Neural cell (in vitro differentiated cells): Measurements from ENCODE around the gene TTC9. TPM values are rescaled to one million over a fixed set of nuclear protein-coding genes. Genes with fewer than 3 reads are reported as not detected.

Experiments used
- H2AFZ ChIP-seq: fragments of 200-600, 300-800 bp; sonication (generic), shearing (Covaris generic); 2 replicates; pipeline ENCODE4 v1.6.0; 2014; ENCODE audit warnings: low read depth, mild to moderate bottlenecking, antibody characterized with exemption, low read length, moderate library complexity
- H3F3A ChIP-seq: fragments of 200-600 bp; shearing (Covaris generic); 2 replicates; pipeline ENCODE4 v1.6.1; 2016; ENCODE audit warnings: mild to moderate bottlenecking, moderate library complexity, mixed read lengths, antibody characterized with exemption, low read length; ENCODE audit not compliant: insufficient read depth, poor library complexity, severe bottlenecking
- H3K27ac ChIP-seq: fragments of 200-600, 300-800 bp; sonication (generic), shearing (Covaris generic); 2 replicates; pipeline ENCODE4 v1.5.1; 2014; ENCODE audit warnings: mild to moderate bottlenecking, low read length, moderate library complexity
- H3K27me3 ChIP-seq: fragments of 300-800, 200-600 bp; sonication (generic), shearing (Covaris generic); 2 replicates; pipeline ENCODE4 v1.6.0; 2014; ENCODE audit warnings: mild to moderate bottlenecking, low read depth, low read length, moderate library complexity; ENCODE audit not compliant: insufficient read depth
- H3K36me3 ChIP-seq: fragments of 300-800, 200-600 bp; sonication (generic), shearing (Covaris generic); 2 replicates; pipeline ENCODE4 v1.5.1; 2014; ENCODE audit warnings: mild to moderate bottlenecking, antibody characterized with exemption, low read length, moderate library complexity; ENCODE audit not compliant: insufficient read depth
- H3K4me2 ChIP-seq: fragments of 300-800, 200-600 bp; sonication (generic), shearing (Covaris generic); 2 replicates; pipeline ENCODE4 v1.6.0; 2014; ENCODE audit warnings: mild to moderate bottlenecking, low read length
- H3K4me3 ChIP-seq: fragments of 300-800, 200-600 bp; sonication (generic), shearing (Covaris generic); 2 replicates; pipeline ENCODE4 v1.5.1; 2014; ENCODE audit warnings: mild to moderate bottlenecking, low read length, moderate library complexity
- H3K79me2 ChIP-seq: fragments of 200-600 bp; shearing (Covaris generic); replicated peaks from 2 replicates; pipeline ENCODE4 v1.6.0; 2014; ENCODE audit warnings: mild to moderate bottlenecking, low read length, moderate library complexity; ENCODE audit not compliant: insufficient read depth
- H3K9ac ChIP-seq: fragments of 300-800, 200-600 bp; sonication (generic), shearing (Covaris generic); 2 replicates; pipeline ENCODE4 v1.6.1; 2016; ENCODE audit warnings: mild to moderate bottlenecking, low read length, mixed read lengths
- H3K9me2 ChIP-seq: fragments of 200-600 bp; shearing (Covaris generic); 2 replicates; pipeline ENCODE4 v1.6.1; 2016; ENCODE audit warnings: mild to moderate bottlenecking, low read length, mixed read lengths; ENCODE audit not compliant: insufficient read depth
- H3K9me3 ChIP-seq: fragments of 200-600, 300-800 bp; sonication (generic), shearing (Covaris generic); 2 replicates; pipeline ENCODE4 v1.6.1; 2016; ENCODE audit warnings: mild to moderate bottlenecking, mixed run types, low read length, moderate library complexity, mixed read lengths
- H4K20me1 ChIP-seq: fragments of 200-600 bp; shearing (Covaris generic); 2 replicates; pipeline ENCODE4 v1.6.1; 2016; ENCODE audit warnings: mild to moderate bottlenecking, mixed run types; ENCODE audit not compliant: insufficient read depth
- EP300 ChIP-seq: fragments of 450-650 bp; conservative IDR thresholded peaks from 2 replicates; pipeline ENCODE4 v1.6.1; 2014; ENCODE audit warnings: antibody characterized with exemption, mild to moderate bottlenecking, moderate library complexity; ENCODE audit not compliant: poor library complexity, severe bottlenecking
- EZH2 ChIP-seq: fragments of 200-600, 300-800 bp; shearing (Covaris generic), sonication (generic); IDR thresholded peaks from 2 replicates; pipeline ENCODE4 v1.6.1; 2014; ENCODE audit warnings: antibody characterized with exemption, low read length, borderline replicate concordance, mild to moderate bottlenecking; ENCODE audit not compliant: insufficient read depth, poor library complexity, severe bottlenecking
- MXI1 ChIP-seq: fragments of 450-650 bp; conservative IDR thresholded peaks from 2 replicates; pipeline ENCODE4 v1.6.1; 2014; ENCODE audit warnings: antibody characterized with exemption, mild to moderate bottlenecking; ENCODE audit not compliant: poor library complexity, severe bottlenecking
- POLR2AphosphoS5 ChIP-seq: IDR thresholded peaks from 2 replicates; pipeline ENCODE4 v1.6.1; 2012
- RAD21 ChIP-seq: fragments of 450-650 bp; conservative IDR thresholded peaks from 2 replicates; pipeline ENCODE4 v1.6.1; 2014; ENCODE audit warnings: antibody characterized with exemption, mild to moderate bottlenecking, moderate library complexity
- REST ChIP-seq: IDR thresholded peaks from 2 replicates; pipeline ENCODE4 v1.6.1; 2012; ENCODE audit warnings: borderline replicate concordance
- SMC3 ChIP-seq: fragments of 450-650 bp; conservative IDR thresholded peaks from 2 replicates; pipeline ENCODE4 v1.6.1; 2014; ENCODE audit warnings: antibody characterized with exemption, mild to moderate bottlenecking, moderate library complexity; ENCODE audit not compliant: poor library complexity
- TAF1 ChIP-seq: IDR thresholded peaks from 2 replicates; pipeline ENCODE4 v1.6.1; 2012; ENCODE audit warnings: low read depth
- polyA plus RNA-seq: library from polyadenylated mRNA; depleted of rRNA; stranded (reverse); fragments of >200 nt; gene quantifications from 2 replicates; pipeline ENCODE4 v1.2.3, GENCODE V29; 2014
- TF ChIP-seq, protein P1 (sequence below): fragments of 450-650 bp; IDR thresholded peaks from 2 replicates; pipeline ENCODE4 v1.5.1; 2014; ENCODE audit warnings: antibody characterized with exemption, mild to moderate bottlenecking, moderate library complexity; ENCODE audit not compliant: poor library complexity, severe bottlenecking

Gene TTC9
- polyA plus RNA-seq, 1 donor from 2014 or later: 11.1 TPM

DNA sequence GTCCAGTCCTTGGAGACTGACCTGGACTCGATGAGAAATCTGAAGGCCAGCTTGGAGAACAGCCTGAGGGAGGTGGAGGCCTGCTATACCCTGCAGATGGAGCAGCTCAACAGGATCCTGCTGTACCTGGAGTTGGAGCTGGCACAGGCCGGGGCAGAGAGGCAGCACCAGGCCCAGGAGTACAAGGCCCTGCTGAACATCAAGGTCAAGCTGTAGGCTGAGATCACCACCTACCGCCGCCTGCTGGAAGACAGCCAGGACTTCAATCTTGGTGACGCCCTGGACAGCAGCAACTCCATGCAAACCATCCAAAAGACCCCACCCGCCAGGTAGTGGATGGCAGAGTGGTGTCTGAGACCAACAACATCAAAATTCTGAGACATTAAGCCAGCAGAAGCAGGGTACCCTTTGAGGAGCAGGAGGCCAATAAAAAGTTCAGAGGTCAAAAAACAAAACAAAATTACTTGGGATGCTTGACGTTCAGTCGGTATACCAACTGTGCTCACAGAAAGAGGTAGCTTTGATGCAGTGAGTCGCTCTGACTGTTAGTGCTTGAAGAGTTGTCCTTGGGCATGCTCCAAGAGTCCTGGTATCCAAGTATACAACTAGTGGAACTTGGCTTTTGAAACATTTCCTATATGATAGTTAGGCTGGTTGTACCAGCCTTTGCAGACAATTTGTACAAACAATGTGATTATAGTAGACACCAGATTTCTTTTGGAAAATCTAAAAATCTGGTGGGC lies 46.1 kb upstream of the TTC9 start:
- Histone ChIP-seq H3K79me2 (peaks cover 51% of the 10 kb centered on the region), H3K9me2 (no peaks in the 10 kb centered on the region), H2AFZ (no peak overlapping the region), H3K4me2 (no peak overlapping the region), H3K27me3 (no peaks in the 10 kb centered on the region), H4K20me1 (no peaks in the 10 kb centered on the region), H3K36me3 (no peaks in the 10 kb centered on the region), H3K9ac (no peak overlapping the region), H3K4me3 (no peak overlapping the region), H3F3A (no peaks in the 10 kb centered on the region), H3K9me3 (no peaks in the 10 kb centered on the region), H3K27ac (no peak overlapping the region)
- TF ChIP-seq EZH2: no peak
- TF ChIP-seq REST: no peak
- TF ChIP-seq EP300: no peak
- no peak for TF ChIP-seq SMC3
- TF ChIP-seq, protein P1, sequence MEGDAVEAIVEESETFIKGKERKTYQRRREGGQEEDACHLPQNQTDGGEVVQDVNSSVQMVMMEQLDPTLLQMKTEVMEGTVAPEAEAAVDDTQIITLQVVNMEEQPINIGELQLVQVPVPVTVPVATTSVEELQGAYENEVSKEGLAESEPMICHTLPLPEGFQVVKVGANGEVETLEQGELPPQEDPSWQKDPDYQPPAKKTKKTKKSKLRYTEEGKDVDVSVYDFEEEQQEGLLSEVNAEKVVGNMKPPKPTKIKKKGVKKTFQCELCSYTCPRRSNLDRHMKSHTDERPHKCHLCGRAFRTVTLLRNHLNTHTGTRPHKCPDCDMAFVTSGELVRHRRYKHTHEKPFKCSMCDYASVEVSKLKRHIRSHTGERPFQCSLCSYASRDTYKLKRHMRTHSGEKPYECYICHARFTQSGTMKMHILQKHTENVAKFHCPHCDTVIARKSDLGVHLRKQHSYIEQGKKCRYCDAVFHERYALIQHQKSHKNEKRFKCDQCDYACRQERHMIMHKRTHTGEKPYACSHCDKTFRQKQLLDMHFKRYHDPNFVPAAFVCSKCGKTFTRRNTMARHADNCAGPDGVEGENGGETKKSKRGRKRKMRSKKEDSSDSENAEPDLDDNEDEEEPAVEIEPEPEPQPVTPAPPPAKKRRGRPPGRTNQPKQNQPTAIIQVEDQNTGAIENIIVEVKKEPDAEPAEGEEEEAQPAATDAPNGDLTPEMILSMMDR: no peak
- TF ChIP-seq RAD21: no peak
- TF ChIP-seq TAF1: no peak
- no peak for TF ChIP-seq POLR2AphosphoS5
- TF ChIP-seq MXI1: no peak

GRCh38 chr14:70597731-70598130 lies 44.0 kb upstream of the TTC9 start:
- no peaks in the 10 kb centered on the region for H4K20me1 ChIP-seq
- no peaks in the 10 kb centered on the region for H3K9me3 ChIP-seq
- H3K4me3 ChIP-seq: no peak overlapping the region
- H3K36me3 ChIP-seq: no peaks in the 10 kb centered on the region
- H3K9me2 ChIP-seq: no peaks in the 10 kb centered on the region
- no peak overlapping the region for H3K4me2 ChIP-seq
- peaks cover 51% of the 10 kb centered on the region for H3K79me2 ChIP-seq
- TF ChIP-seq EZH2: no peak
- no peak for TF ChIP-seq SMC3
- TF ChIP-seq REST: no peak
- TF ChIP-seq TAF1: no peak
- TF ChIP-seq EP300: no peak
- TF ChIP-seq MXI1: no peak
- no peak for TF ChIP-seq POLR2AphosphoS5
- TF ChIP-seq, protein P1: no peak
- no peak for TF ChIP-seq RAD21
- no peak overlapping the region for H3K27ac ChIP-seq
- no peaks in the 10 kb centered on the region for H3K27me3 ChIP-seq
- no peaks in the 10 kb centered on the region for H3F3A ChIP-seq
- H3K9ac ChIP-seq: no peak overlapping the region
- no peak overlapping the region for H2AFZ ChIP-seq
